ENCODE measurements around the gene PROC. TPM values are rescaled to one million over a fixed set of nuclear protein-coding genes. Genes with fewer than 3 reads are reported as not detected.

The PROC gene
- total RNA-seq, 4 donors from 2014 or later, result 2.1 TPM; not detected in 3

DNA sequence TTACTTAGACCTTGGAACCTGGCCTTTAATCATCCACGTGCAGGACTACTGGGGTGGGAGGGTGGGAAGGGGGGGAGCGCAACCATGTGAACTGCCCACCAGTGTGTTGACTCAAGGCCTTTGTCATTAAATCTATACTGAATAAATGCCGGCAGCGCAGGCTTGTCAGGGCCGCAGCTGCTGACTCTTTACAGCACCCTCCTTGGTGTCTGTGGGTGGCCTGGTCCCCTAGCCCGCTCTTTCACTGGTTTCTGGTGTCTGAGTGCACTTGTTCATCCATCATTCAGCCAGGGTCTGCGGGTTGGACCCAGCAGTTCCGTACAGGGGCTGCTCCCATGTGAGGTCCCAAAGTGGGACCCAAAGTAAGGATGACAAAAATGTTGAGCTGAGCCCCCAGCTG, 42.0 kb upstream of the PROC start:
- intact Hi-C loops (cut with DNase I), result no loop called here
- 91 to 100% methylated on average over 1 to 6 of the region's 8 CpGs for WGBS, 2 donors
- DNase-seq, result no peak
- H3K4me3 ChIP-seq, result no peak overlapping the region
- no peaks in the 10 kb centered on the region for H3K27me3 ChIP-seq
- H3K4me1 ChIP-seq, result peaks cover 0 to 22% (median 0%) of the 10 kb centered on the region in 3 donors
- H3K27ac ChIP-seq, result no peak overlapping the region
- peaks cover 0 to 8% (median 0%) of the 10 kb centered on the region in 3 donors for H3K36me3 ChIP-seq
- H3K9me3 ChIP-seq, result peaks cover 0 to 15% (median 9%) of the 10 kb centered on the region in 3 donors
- TF ChIP-seq, protein P1, sequence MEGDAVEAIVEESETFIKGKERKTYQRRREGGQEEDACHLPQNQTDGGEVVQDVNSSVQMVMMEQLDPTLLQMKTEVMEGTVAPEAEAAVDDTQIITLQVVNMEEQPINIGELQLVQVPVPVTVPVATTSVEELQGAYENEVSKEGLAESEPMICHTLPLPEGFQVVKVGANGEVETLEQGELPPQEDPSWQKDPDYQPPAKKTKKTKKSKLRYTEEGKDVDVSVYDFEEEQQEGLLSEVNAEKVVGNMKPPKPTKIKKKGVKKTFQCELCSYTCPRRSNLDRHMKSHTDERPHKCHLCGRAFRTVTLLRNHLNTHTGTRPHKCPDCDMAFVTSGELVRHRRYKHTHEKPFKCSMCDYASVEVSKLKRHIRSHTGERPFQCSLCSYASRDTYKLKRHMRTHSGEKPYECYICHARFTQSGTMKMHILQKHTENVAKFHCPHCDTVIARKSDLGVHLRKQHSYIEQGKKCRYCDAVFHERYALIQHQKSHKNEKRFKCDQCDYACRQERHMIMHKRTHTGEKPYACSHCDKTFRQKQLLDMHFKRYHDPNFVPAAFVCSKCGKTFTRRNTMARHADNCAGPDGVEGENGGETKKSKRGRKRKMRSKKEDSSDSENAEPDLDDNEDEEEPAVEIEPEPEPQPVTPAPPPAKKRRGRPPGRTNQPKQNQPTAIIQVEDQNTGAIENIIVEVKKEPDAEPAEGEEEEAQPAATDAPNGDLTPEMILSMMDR (IDR thresholded peaks at IDR 0.05), result no peak
- no peak for TF ChIP-seq POLR2A (IDR thresholded peaks at IDR 0.05)

DNA sequence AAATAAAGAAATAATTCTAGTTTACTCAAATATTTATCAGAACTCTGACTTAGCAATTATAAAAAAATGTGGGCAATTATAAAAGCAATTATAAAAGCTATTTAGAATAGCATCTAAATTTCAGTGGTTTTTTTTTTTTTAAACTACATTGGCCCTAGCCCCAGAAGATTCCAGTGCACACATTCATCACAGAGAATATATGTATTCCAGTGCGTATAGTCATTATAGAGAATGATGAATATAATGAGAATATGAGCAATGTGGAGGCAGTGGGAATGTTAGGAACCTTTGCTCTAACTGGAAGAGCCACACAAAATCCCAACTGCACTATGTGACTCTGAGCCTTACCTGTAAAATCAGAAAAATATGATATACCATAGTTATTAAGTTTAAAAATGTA, 41.0 kb upstream of the PROC start:
- no peak for TF ChIP-seq POLR2A (IDR thresholded peaks at IDR 0.05)
- TF ChIP-seq, protein P1 (IDR thresholded peaks at IDR 0.05), result no peak
- 74 to 83% methylated on average over 1 of the region's 1 CpG for whole genome bisulfite sequencing, 2 donors
- no peaks in the 10 kb centered on the region for H3K27me3 ChIP-seq

DNA sequence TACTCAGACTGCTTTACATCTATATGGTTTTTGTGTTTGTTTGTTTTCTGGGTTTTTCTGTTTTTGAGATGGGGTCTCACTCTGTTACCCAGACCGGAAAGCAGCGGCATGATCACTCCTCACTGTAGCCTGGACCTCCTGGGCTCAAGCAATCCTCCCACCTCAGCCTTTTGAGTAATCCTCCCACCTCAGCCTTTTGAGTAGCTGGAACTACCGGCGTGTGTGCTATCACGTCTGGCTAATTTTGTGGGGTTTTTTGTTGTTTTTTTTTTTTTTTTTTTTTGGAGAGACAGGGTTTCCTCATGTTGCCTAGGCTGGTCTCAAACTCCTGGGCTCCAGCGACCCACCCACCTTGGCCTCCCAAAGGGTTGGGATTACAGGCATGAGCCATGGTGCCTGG, 39.5 kb upstream of the PROC start:
- intact Hi-C loops (cut with DNase I), result no loop called here
- Histone ChIP-seq H3K27me3 (no peaks in the 10 kb centered on the region), H3K36me3 (peaks cover 0 to 8% (median 0%) of the 10 kb centered on the region in 3 donors), H3K9me3 (peaks cover 0 to 5% (median 2%) of the 10 kb centered on the region in 3 donors), H3K4me3 (no peak overlapping the region), H3K27ac (no peak overlapping the region), H3K4me1 (peaks cover 0 to 42% (median 0%) of the 10 kb centered on the region in 3 donors)
- WGBS, 2 donors, result 86 to 87% methylated on average over 6 of the region's 6 CpGs
- no peak for DNase-seq
- TF ChIP-seq, protein P1 (IDR thresholded peaks at IDR 0.05), result no peak

More for the DNA sequence above, 41.0 kb upstream of the PROC start:
- H3K27ac ChIP-seq, result no peak overlapping the region
- intact Hi-C loops (cut with DNase I), result no loop called here
- no peak overlapping the region for H3K4me3 ChIP-seq
- H3K36me3 ChIP-seq, result peaks cover 0 to 8% (median 0%) of the 10 kb centered on the region in 3 donors
- peaks cover 0 to 28% (median 0%) of the 10 kb centered on the region in 3 donors for H3K4me1 ChIP-seq
- no peak for DNase-seq
- peaks cover 0 to 15% (median 9%) of the 10 kb centered on the region in 3 donors for H3K9me3 ChIP-seq

DNA sequence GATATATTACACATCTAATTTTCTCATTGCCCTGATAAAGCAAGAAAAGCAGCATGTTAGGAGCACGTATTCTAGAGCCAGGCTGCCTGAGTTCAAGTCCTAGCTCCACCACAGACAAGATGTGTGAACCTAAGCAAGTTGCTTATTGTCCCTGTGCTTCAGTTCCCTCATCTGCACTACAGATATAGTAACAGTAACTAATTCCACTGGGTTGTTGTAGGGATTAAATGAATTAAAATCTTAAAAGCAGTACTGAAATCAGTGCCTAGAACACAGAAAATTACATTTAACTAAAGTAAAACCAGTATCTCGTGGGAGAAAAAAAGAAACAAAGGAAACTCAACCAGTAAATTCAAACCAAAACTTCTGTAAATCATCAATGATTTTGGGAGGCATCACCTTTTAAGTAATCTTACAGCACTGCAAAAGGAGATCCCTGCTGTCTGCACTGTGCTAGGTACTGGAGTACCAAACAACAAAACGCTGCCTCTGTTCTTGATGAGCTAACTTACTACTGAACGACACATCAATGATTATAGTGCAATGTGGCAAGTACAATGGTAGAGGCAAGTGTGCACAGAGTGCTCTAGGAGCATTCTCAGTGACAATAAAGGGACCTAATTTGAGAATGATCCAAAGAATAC, 38.4 kb upstream of the PROC start:
- Histone ChIP-seq H3K4me3 (no peak overlapping the region), H3K27me3 (no peaks in the 10 kb centered on the region), H3K9me3 (no peaks in the 10 kb centered on the region), H3K27ac (no peak overlapping the region), H3K36me3 (peaks cover 0 to 8% (median 0%) of the 10 kb centered on the region in 3 donors), H3K4me1 (peaks cover 0 to 53% (median 0%) of the 10 kb centered on the region in 3 donors)
- TF ChIP-seq, protein P1 (IDR thresholded peaks at IDR 0.05), result no peak
- no peak for TF ChIP-seq POLR2A (IDR thresholded peaks at IDR 0.05)
- WGBS, 2 donors, result 69 to 82% methylated on average over 4 of the region's 4 CpGs
- intact Hi-C loops (cut with DNase I), result no loop called here
- no peak for DNase-seq

DNA sequence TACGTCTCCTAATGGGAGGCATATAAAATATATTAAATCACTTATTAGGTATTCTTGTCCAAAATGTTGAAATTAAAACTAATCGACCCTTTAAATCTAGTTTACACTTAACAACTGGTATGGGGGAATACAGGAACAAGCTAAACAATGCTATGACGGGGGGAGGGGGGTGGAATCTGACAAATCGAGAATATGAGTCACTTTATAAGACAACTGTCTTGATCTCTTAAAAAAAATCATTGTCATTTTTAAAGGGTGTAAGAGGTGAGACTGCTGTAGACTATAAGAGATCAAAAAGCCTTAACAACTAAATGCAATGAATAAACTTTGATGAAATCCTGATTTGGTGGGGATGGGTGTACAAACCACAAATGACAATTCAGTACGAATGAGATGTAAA, 36.5 kb upstream of the PROC start:
- peaks cover 0 to 72% (median 13%) of the 10 kb centered on the region in 3 donors for H3K4me1 ChIP-seq
- H3K27me3 ChIP-seq, result no peaks in the 10 kb centered on the region
- WGBS, 2 donors, result 56 to 57% methylated on average over 5 of the region's 5 CpGs
- TF ChIP-seq, protein P1 (IDR thresholded peaks at IDR 0.05), result no peak
- TF ChIP-seq POLR2A (IDR thresholded peaks at IDR 0.05), result no peak
- DNase-seq, result no peak
- H3K36me3 ChIP-seq, result no peaks in the 10 kb centered on the region
- no peak overlapping the region for H3K4me3 ChIP-seq
- no peaks in the 10 kb centered on the region for H3K9me3 ChIP-seq
- H3K27ac ChIP-seq, result no peak overlapping the region
- intact Hi-C loops (cut with DNase I), result no loop called here

All from esophagus squamous epithelium (tissue), 5 donors.